Cardiac fibroblast (primary cell): ENCODE results near the gene TLR10.

Source experiments
- DNase-seq, 2 donors: peaks; one replicate each; pipeline versions ENCODE4 v3.0.0 to v3.0.0-alpha.2; 2010; ENCODE audit warnings: low read depth in 2 of 2
- H3K4me3 ChIP-seq, 2 donors: replicated peaks in 1 of 2; 1 replicate in 1 of 2; 2 replicates in 1 of 2; pipeline ENCODE4 v1.5.1; 2011; ENCODE audit warnings: low read depth in 2 of 2, low read length in 2 of 2, mild to moderate bottlenecking in 2 of 2, moderate library complexity in 1 of 2
- CTCF ChIP-seq: IDR thresholded peaks from one replicate; pipeline ENCODE4 v1.5.1; 2011; ENCODE audit warnings: low read depth, mild to moderate bottlenecking, low read length, inconsistent platforms

TLR10 gene

GRCh38 chr4:38765382-38765781, 17.4 kb downstream of the TLR10 start:
- TF ChIP-seq CTCF, result no peak
- DNase-seq, result peak in 1 of 2 donors; percentile 63
- no peak overlapping the region for H3K4me3 ChIP-seq

GRCh38 chr4:38764277-38764676, 18.5 kb downstream of the TLR10 start:
- no peak for TF ChIP-seq CTCF
- DNase-seq, result no peak
- no peak overlapping the region for H3K4me3 ChIP-seq

- DNase-seq, result no peak
- H3K4me3 ChIP-seq, result no peak overlapping the region
- no peak for TF ChIP-seq CTCF
Observed at GRCh38 chr4:38762560-38762959, 20.2 kb downstream of the TLR10 start.

- no peak for TF ChIP-seq CTCF
- no peak for DNase-seq
- H3K4me3 ChIP-seq, result no peak overlapping the region
Observed at GRCh38 chr4:38759790-38760122, 23.0 kb downstream of the TLR10 start.

GRCh38 chr4:38759113-38759789, 23.5 kb downstream of the TLR10 start:
- TF ChIP-seq CTCF, result peak; percentile 53
- peak; percentile 81 to 84 for DNase-seq
- no peak overlapping the region for H3K4me3 ChIP-seq

GRCh38 chr4:38757945-38758600, 24.7 kb downstream of the TLR10 start:
- no peak overlapping the region for H3K4me3 ChIP-seq
- TF ChIP-seq CTCF, result no peak
- DNase-seq, result peak in 1 of 2 donors; percentile 9
